ENCODE data around the gene ASIC2. TPM values are rescaled to one million over a fixed set of nuclear protein-coding genes. Genes with fewer than 3 reads are reported as not detected.

Gene ASIC2
- total and polyA plus RNA-seq, 2 experiments from 2014 or later, result 0.52 to 2.8 TPM

- TF ChIP-seq CTCF (conservative IDR thresholded peaks at IDR 0.05; ENCODE audit: low read depth in 2 of 2), result no peak
- no peak for TF ChIP-seq POLR2AphosphoS5 (IDR thresholded peaks at IDR 0.05; ENCODE audit: low read depth)
- TF ChIP-seq EZH2phosphoT487 (IDR thresholded peaks at IDR 0.05; ENCODE audit: unreplicated experiment), result no peak
- TF ChIP-seq ETS1 (IDR thresholded peaks at IDR 0.05), result no peak
- TF ChIP-seq STAT1 (IDR thresholded peaks at IDR 0.05; ENCODE audit: unreplicated experiment), result no peak
- no peak for TF ChIP-seq ZNF331 (CRISPR knock-in tag; IDR thresholded peaks at IDR 0.05; ENCODE audit: low read depth)
- TF ChIP-seq EZH2 (IDR thresholded peaks at IDR 0.05; ENCODE audit: low read depth, unreplicated experiment), result no peak
- no peak for TF ChIP-seq ZNF114 (CRISPR knock-in tag; IDR thresholded peaks at IDR 0.05)
These were observed 180.3 kb downstream of the ASIC2 start (continued) for GRCh38 chr17:33112763-33113162.

- Histone ChIP-seq H3K27me3 (ENCODE audit: insufficient read depth) (no peaks in the 10 kb centered on the region), H3K4me3 (no peak overlapping the region), H4K20me1 (replicated peaks; ENCODE audit: insufficient read depth) (0 out of 2 replicates have a peak, but pooled peaks cover 5% of the 10 kb centered on the region), H3K36me3 (ENCODE audit: insufficient read depth) (no peaks in the 10 kb centered on the region), H3K9me2 (ENCODE audit: insufficient read depth) (peaks cover 17% of the 10 kb centered on the region), H3K27ac (ENCODE audit: low read depth) (no peak overlapping the region), H3K79me2 (replicated peaks; ENCODE audit: insufficient read depth) (no peaks in the 10 kb centered on the region), H3K4me1 (ENCODE audit: insufficient read depth) (no peaks in the 10 kb centered on the region), H2AFZ (no peak overlapping the region), H3K4me2 (no peak overlapping the region), H3F3A (replicated peaks; ENCODE audit: low read depth) (no peaks in the 10 kb centered on the region)
- Mint-ChIP-seq H3K27ac (no peak overlapping the region), H3K36me3 (ENCODE audit: low read depth) (no peaks in the 10 kb centered on the region; the same call in 2 of the 3 replicates), H3K27me3 (ENCODE audit: insufficient read depth, low read depth, poor library complexity) (peaks cover 6% of the 10 kb centered on the region), H3K4me3 (no peak overlapping the region), H3K9me3 (peaks cover 8% of the 10 kb centered on the region), H3K4me1 (peaks cover 6% of the 10 kb centered on the region; the same call in 2 of the 3 replicates)
- no peak for ATAC-seq
- TF ChIP-seq ZNF331 (CRISPR knock-in tag; IDR thresholded peaks at IDR 0.05; ENCODE audit: low read depth) (no peak), POLR2AphosphoS5 (IDR thresholded peaks at IDR 0.05; ENCODE audit: low read depth) (no peak), ZNF114 (CRISPR knock-in tag; IDR thresholded peaks at IDR 0.05) (no peak), STAT1 (IDR thresholded peaks at IDR 0.05; ENCODE audit: unreplicated experiment) (no peak), NANOG (IDR thresholded peaks at IDR 0.05; ENCODE audit: borderline replicate concordance) (no peak), CTCF (conservative IDR thresholded peaks at IDR 0.05; ENCODE audit: low read depth in 2 of 2) (no peak), ZNF462 (CRISPR knock-in tag; IDR thresholded peaks at IDR 0.05) (no peak), EZH2phosphoT487 (IDR thresholded peaks at IDR 0.05; ENCODE audit: unreplicated experiment) (no peak)
- no peak for DNase-seq (ENCODE audit: low spot score)
These were observed 183.6 kb downstream of the ASIC2 start for GRCh38 chr17:33109336-33110072.
